Heart left ventricle (tissue), 16 donors: ENCODE data around the gene SEMA6D. TPM values are rescaled to one million over a fixed set of nuclear protein-coding genes. Genes with fewer than 3 reads are reported as not detected.

Experiments
- ATAC-seq, 4 donors: fragments of 200-7000 bp; cut with Tn5 transposase; one replicate each; pipeline ENCODE4 v1.9.1; 2020 to 2022; ENCODE audit warnings: moderate library complexity in 4 of 4, mild to moderate bottlenecking in 3 of 4, moderate number of reproducible peaks in 1 of 4
- DNase-seq, 5 donors: peaks; one replicate each; pipeline ENCODE4 v3.0.0-alpha.2; 2020
- H3K27ac ChIP-seq, 12 donors: fragments of 200-600 bp; sonication (generic) in 4 of 12; one replicate each; pipeline versions ENCODE4 v1.5.0 to v1.8.0; 2016 to 2022; ENCODE audit warnings: mild to moderate bottlenecking in 2 of 12
- H3K27me3 ChIP-seq, 9 donors: fragments of 200-600 bp; sonication (generic) in 2 of 9; one replicate each; pipeline versions ENCODE4 v1.5.1 to v1.8.0; 2016 to 2022; ENCODE audit warnings: mild to moderate bottlenecking in 3 of 9
- H3K36me3 ChIP-seq, 9 donors: fragments of 200-600 bp; sonication (generic) in 2 of 9; one replicate each; pipeline versions ENCODE4 v1.5.0 to v1.8.0; 2018 to 2022; ENCODE audit warnings: mild to moderate bottlenecking in 2 of 9
- H3K4me1 ChIP-seq, 12 donors: fragments of 200-600 bp; sonication (generic) in 4 of 12; one replicate each; pipeline versions ENCODE4 v1.5.0 to v1.8.0; 2016 to 2022; ENCODE audit warnings: mild to moderate bottlenecking in 3 of 12
- H3K4me3 ChIP-seq, 12 donors: fragments of 200-600 bp; sonication (generic) in 4 of 12; one replicate each; pipeline versions ENCODE4 v1.5.0 to v1.8.0; 2017 to 2022; ENCODE audit warnings: mild to moderate bottlenecking in 9 of 12, moderate library complexity in 4 of 12
- H3K9me3 ChIP-seq, 12 donors: fragments of 200-600 bp; sonication (generic) in 4 of 12; one replicate each; pipeline versions ENCODE4 v1.5.0 to v1.8.0; 2016 to 2022; ENCODE audit warnings: mild to moderate bottlenecking in 1 of 12
- POLR2A ChIP-seq, 2 donors: fragments of 450-650 bp; IDR thresholded peaks; one replicate each; pipeline ENCODE4 v1.6.1; 2017; ENCODE audit warnings: antibody characterized with exemption in 2 of 2, mild to moderate bottlenecking in 2 of 2, moderate library complexity in 2 of 2
- WGBS, 4 donors: extraction: QIAGEN DNeasy Blood & Tissue Kit in 2 of 4; methylation state at CpG; one replicate each; pipeline versions ENCODE4 v1.1.5 to v1.1.7; 2013 to 2018; 5-methylcytosine and 5-hydroxymethylcytosine counted together
- intact Hi-C, 10 donors: fragments of 100-400 bp; cut with DNase I; formaldehyde crosslinking; loops; one replicate each; pipeline versions ENCODE4 v1.11.1 to v1.14.2; 2022
- polyA plus RNA-seq, 2 donors: library from polyadenylated mRNA; stranded (reverse); fragments of 200-250 nt; gene quantifications; one replicate each; pipeline ENCODE4 v1.2.3, GENCODE V29; 2013
- total RNA-seq, 9 donors: library from RNA; depleted of rRNA in 2 of 9; stranded (reverse); fragments of >200 nt in 2 of 9; fragmentation: NEBNext Ultra II Directional in 3 of 9; extraction: Animal tissue kit (Norgen Biotek cat#: 25700) in 3 of 9; gene quantifications; one replicate each; pipeline versions ENCODE4 v1.1.0 to v1.2.4, GENCODE V29; 2016 to 2023
- TF ChIP-seq, protein P1 (sequence below), 12 donors: fragments of 200-600 bp; sonication (generic) in 4 of 12; IDR thresholded peaks; one replicate each; pipeline versions ENCODE4 v1.5.0 to v1.8.0; 2018 to 2022; ENCODE audit warnings: antibody characterized with exemption in 12 of 12, mild to moderate bottlenecking in 5 of 12
- donor health status: ischemic (EF 13 %, LVEDD 7.1; RV severe dilation, severe dysfunction).
- donor health status: healthy with polysubstance abuse.
- donor health status: DM: no; HTN: yes; CAD: no.
- donor health status: DM: no; HTN: no; CAD: no.
- donor health status: ischemic (EF 25% LVEDD 6.9; RV normal size, moderate dysfunction).
- donor health status: ischemic (EF 25% LVEDD 5.7; RV mildly dilated, moderate dysfunction).
- donor health status: healthy.
- donor health status: DM: yes; HTN: yes; CAD: no.
- donor health status: ischemic (EF 35%, LVEDD 5.7; RV mildly dilated, moderate dysfunction).
- donor health status: nonischemic (EF 11% LVEDD 7.7; RV severe dilation, severe dysfunction).
- donor health status: DM: yes; HTN: yes; CAD: no.
- donor health status: PGD.
- donor health status: ischemic (EF 29% LVEDD 5.4; RV normal size, mild dysfunction).
- donor health status: nonischemic (EF 23%, LVEDD 6.1; RV moderate dilation, normal function).

SEMA6D gene
- total and polyA plus RNA-seq, 11 donors = 2.8 to 23.2 (median 10.8) TPM

DNA sequence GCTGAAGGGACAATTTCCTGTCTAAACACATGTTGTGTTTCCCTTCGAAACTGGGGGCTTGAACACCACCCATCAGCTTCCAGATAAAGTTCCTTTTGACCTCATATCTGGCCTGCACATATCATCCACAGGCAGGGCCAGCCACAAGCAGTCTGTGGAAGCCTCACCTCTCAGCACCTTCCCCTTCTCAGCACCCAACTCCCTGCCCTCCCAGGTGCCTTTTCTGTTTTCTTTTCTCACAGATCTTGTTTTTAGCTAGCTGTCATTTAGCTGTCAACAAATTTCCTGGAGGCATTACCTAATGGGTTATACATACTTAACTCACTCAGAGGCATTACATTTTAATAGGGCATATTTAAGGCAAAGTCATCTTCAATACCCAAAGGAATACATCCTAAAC is 93.9 kb downstream of the SEMA6D start:
- 17 to 24% (median 21%) methylated on average over 1 of the region's 1 CpG for WGBS, 4 donors
- Histone ChIP-seq H3K27me3 (no peaks in the 10 kb centered on the region), H3K9me3 (no peaks in the 10 kb centered on the region), H3K4me1 (no peaks in the 10 kb centered on the region), H3K36me3 (no peaks in the 10 kb centered on the region), H3K27ac (no peak overlapping the region), H3K4me3 (no peak overlapping the region)
- DNase-seq (no peak), ATAC-seq (no peak)
- intact Hi-C loops = loop anchor here in 1 of 10 donors (10.0 kb wide), 1 partner anchor 164 kb away; no protein-coding TSS in a partner anchor
- TF ChIP-seq, protein P1, sequence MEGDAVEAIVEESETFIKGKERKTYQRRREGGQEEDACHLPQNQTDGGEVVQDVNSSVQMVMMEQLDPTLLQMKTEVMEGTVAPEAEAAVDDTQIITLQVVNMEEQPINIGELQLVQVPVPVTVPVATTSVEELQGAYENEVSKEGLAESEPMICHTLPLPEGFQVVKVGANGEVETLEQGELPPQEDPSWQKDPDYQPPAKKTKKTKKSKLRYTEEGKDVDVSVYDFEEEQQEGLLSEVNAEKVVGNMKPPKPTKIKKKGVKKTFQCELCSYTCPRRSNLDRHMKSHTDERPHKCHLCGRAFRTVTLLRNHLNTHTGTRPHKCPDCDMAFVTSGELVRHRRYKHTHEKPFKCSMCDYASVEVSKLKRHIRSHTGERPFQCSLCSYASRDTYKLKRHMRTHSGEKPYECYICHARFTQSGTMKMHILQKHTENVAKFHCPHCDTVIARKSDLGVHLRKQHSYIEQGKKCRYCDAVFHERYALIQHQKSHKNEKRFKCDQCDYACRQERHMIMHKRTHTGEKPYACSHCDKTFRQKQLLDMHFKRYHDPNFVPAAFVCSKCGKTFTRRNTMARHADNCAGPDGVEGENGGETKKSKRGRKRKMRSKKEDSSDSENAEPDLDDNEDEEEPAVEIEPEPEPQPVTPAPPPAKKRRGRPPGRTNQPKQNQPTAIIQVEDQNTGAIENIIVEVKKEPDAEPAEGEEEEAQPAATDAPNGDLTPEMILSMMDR (IDR thresholded peaks at IDR 0.05) = no peak
- no peak for TF ChIP-seq POLR2A (IDR thresholded peaks at IDR 0.05)

DNA sequence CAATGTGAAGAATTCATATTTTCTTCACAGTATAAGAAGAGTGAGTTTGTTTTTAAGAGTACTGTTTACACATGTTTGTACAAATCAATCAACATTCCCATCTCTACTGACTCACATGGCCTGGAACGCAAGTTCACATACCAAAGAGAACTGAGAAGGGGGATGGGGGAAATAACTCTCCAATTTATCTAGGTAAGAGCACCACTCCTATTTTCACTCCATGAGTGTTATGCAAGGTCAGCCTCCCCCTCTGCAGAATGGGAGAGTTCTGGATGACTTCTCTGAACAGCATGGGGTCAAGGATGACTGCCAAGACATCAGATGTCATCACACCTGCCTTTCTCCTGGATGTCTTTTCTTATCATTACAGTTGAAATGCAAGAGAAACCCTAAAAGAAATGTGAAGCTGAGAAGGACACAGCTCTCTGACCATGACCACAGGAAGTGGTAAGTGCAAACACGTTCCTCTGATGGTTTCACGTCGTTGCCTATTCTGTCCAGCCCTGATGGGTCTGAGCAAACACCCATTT is 95.2 kb downstream of the SEMA6D start:
- DNase-seq (no peak), ATAC-seq (no peak)
- Histone ChIP-seq H3K27me3 (no peaks in the 10 kb centered on the region), H3K4me1 (no peaks in the 10 kb centered on the region), H3K27ac (no peak overlapping the region), H3K9me3 (no peaks in the 10 kb centered on the region), H3K36me3 (no peaks in the 10 kb centered on the region), H3K4me3 (no peak overlapping the region)
- intact Hi-C loops = loop anchor here in 1 of 10 donors (10.0 kb wide), 1 partner anchor 162 kb away; no protein-coding TSS in a partner anchor
- no peak for TF ChIP-seq POLR2A (IDR thresholded peaks at IDR 0.05)
- TF ChIP-seq, protein P1 (IDR thresholded peaks at IDR 0.05) = no peak
- WGBS, 4 donors = 79 to 91% (median 86%) methylated on average over 4 of the region's 4 CpGs

DNA sequence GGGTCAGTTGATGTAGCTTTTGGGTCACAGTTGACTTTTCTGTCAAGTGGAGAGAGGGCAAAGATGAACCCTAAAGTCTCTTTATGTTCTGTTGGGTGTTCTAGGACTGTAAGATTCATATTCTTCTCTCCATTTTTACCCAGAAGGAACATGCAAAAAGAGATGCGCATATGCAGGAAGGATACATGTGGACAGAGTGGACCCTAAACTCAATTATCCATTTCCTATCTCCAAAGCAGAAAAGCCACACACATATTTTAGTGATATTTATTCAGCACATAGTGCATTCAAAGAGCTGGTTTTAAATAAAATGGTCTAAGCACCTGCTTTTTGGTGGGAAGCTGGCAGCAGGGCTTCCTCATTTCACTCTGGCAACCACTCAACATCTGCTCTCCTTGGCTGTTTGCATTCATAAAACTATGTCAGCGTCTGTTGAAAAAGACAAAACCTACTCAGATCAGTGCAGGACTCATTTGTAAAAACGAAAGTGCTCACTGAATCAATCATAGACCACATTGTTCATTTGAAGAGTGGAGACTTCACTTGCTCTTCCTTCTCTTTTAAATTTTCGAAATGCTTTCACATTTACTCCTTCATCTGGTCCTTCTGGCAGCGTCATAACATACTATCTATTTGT is 96.6 kb downstream of the SEMA6D start:
- Histone ChIP-seq H3K4me3 (no peak overlapping the region), H3K36me3 (no peaks in the 10 kb centered on the region), H3K27me3 (no peaks in the 10 kb centered on the region), H3K27ac (no peak overlapping the region), H3K4me1 (no peaks in the 10 kb centered on the region), H3K9me3 (no peaks in the 10 kb centered on the region)
- DNase-seq (no peak), ATAC-seq (no peak)
- TF ChIP-seq, protein P1 (IDR thresholded peaks at IDR 0.05) = no peak
- TF ChIP-seq POLR2A (IDR thresholded peaks at IDR 0.05) = no peak
- 84 to 88% (median 88%) methylated on average over 5 of the region's 5 CpGs for WGBS, 4 donors
- intact Hi-C loops = loop anchor here in 1 of 10 donors (10.0 kb wide), 1 partner anchor 161 kb away; no protein-coding TSS in a partner anchor

DNA sequence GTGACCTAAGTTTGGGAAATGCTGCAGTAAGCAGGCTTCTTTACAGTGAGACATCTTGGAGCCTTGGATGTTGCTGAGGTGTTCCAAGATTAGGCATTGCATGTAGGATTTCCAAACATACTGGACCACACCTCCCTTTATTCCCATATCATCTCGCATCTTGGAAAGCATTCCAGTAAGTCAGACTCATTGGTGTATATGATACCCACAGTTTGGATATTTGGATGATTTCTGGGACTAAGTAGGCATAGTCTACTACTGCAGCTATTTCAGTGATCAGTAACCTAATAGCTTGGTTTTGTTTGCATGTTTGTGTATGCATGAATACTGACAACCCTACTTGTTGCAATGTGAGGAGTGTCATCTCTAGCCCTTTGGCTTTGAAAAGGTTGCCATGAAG is 97.3 kb downstream of the SEMA6D start:
- Histone ChIP-seq H3K27ac (no peak overlapping the region), H3K4me1 (peaks cover 0 to 5% (median 0%) of the 10 kb centered on the region in 12 donors), H3K36me3 (no peaks in the 10 kb centered on the region), H3K9me3 (no peaks in the 10 kb centered on the region), H3K27me3 (no peaks in the 10 kb centered on the region), H3K4me3 (no peak overlapping the region)
- 53 to 85% (median 81%) methylated on average over 1 of the region's 1 CpG for WGBS, 4 donors
- intact Hi-C loops = loop anchor here in 1 of 10 donors (10.0 kb wide), 1 partner anchor 160 kb away; no protein-coding TSS in a partner anchor
- ATAC-seq (no peak), DNase-seq (no peak)
- TF ChIP-seq, protein P1 (IDR thresholded peaks at IDR 0.05) = no peak
- TF ChIP-seq POLR2A (IDR thresholded peaks at IDR 0.05) = no peak
